Midbrain (tissue), 1 donor: ENCODE data around the gene ANKRD62.

Experiments
- DNase-seq: peaks from one replicate; lab custom pipeline; 2025; lab: John Stamatoyannopoulos, UW

ANKRD62 gene

GRCh38 chr18:12093520-12094257 is at the start of gene ANKRD62:
Gene ANKRD62, plus strand, starts transcription at chr18:12093843. Its CDS starts 175 bp downstream, at chr18:12094018.
- DNase-seq, result no peak

GRCh38 chr18:12044591-12044990 is 49.1 kb upstream of the ANKRD62 start:
- no peak for DNase-seq

GRCh38 chr18:12046046-12046750 is 47.4 kb upstream of the ANKRD62 start:
- no peak for DNase-seq

- DNase-seq, result no peak
Observed at GRCh38 chr18:12046751-12047335, 46.8 kb upstream of the ANKRD62 start.

- DNase-seq, result no peak
Observed at GRCh38 chr18:12048010-12048826, 45.4 kb upstream of the ANKRD62 start.

GRCh38 chr18:12048827-12049175 is 44.8 kb upstream of the ANKRD62 start:
- DNase-seq, result no peak

GRCh38 chr18:12049978-12050811 is 43.4 kb upstream of the ANKRD62 start:
- no peak for DNase-seq

GRCh38 chr18:12052866-12053265 is 40.8 kb upstream of the ANKRD62 start:
- no peak for DNase-seq

GRCh38 chr18:12053289-12053688 is 40.4 kb upstream of the ANKRD62 start:
- DNase-seq, result no peak

- DNase-seq, result no peak
Observed at GRCh38 chr18:12056034-12056883, 37.4 kb upstream of the ANKRD62 start.

GRCh38 chr18:12056884-12057402 is 36.7 kb upstream of the ANKRD62 start:
- DNase-seq, result no peak

- DNase-seq, result no peak
Observed at GRCh38 chr18:12057419-12058039, 36.1 kb upstream of the ANKRD62 start.

GRCh38 chr18:12059334-12060181 is 34.1 kb upstream of the ANKRD62 start:
- DNase-seq, result no peak

- no peak for DNase-seq
Observed at GRCh38 chr18:12060182-12060870, 33.3 kb upstream of the ANKRD62 start.

GRCh38 chr18:12061685-12062084 is 32.0 kb upstream of the ANKRD62 start:
- no peak for DNase-seq

GRCh38 chr18:12062974-12063373 is 30.7 kb upstream of the ANKRD62 start:
- no peak for DNase-seq

GRCh38 chr18:12064086-12064763 is 29.4 kb upstream of the ANKRD62 start:
- DNase-seq, result no peak

- DNase-seq, result no peak
Observed at GRCh38 chr18:12065397-12065796, 28.2 kb upstream of the ANKRD62 start.
